ENCODE data around the gene BIRC5.

DNA sequence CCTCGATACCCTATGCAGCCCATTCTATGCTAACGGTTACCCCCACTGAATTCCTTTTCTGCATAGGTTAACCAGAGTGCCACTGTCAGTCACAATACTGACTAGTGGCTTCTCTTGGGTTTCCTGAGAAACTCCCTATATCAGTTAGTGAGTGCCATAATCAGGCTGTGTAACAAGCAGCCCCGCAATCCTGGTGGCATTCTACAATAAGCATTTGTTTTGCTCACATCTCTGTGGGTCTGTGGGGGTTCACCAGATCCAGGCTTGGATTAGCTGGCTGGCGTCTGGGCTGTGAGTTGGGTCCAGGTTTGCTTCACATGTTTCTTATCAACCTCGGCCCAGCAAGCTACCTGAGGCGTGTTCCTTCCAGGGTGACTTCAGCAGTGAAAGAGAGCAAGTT is 59.8 kb downstream of the BIRC5 start:
- TF ChIP-seq, protein P1, sequence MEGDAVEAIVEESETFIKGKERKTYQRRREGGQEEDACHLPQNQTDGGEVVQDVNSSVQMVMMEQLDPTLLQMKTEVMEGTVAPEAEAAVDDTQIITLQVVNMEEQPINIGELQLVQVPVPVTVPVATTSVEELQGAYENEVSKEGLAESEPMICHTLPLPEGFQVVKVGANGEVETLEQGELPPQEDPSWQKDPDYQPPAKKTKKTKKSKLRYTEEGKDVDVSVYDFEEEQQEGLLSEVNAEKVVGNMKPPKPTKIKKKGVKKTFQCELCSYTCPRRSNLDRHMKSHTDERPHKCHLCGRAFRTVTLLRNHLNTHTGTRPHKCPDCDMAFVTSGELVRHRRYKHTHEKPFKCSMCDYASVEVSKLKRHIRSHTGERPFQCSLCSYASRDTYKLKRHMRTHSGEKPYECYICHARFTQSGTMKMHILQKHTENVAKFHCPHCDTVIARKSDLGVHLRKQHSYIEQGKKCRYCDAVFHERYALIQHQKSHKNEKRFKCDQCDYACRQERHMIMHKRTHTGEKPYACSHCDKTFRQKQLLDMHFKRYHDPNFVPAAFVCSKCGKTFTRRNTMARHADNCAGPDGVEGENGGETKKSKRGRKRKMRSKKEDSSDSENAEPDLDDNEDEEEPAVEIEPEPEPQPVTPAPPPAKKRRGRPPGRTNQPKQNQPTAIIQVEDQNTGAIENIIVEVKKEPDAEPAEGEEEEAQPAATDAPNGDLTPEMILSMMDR (IDR thresholded peaks at IDR 0.05): no peak
- no peak for TF ChIP-seq POLR2A (IDR thresholded peaks at IDR 0.05)
